Measurements from ENCODE around the gene PSMB11.

GRCh38 chr14:23090254-23090636 is 48.2 kb downstream of the PSMB11 start:
- no peak for TF ChIP-seq EZH2phosphoT487 (IDR thresholded peaks at IDR 0.05; ENCODE audit: borderline replicate concordance, low read length)
- TF ChIP-seq CTCF (IDR thresholded peaks at IDR 0.05; ENCODE audit: low read depth, low read length, poor library complexity, severe bottlenecking), result no peak
